ENCODE data around the gene CD6.

- TF ChIP-seq, protein P1, sequence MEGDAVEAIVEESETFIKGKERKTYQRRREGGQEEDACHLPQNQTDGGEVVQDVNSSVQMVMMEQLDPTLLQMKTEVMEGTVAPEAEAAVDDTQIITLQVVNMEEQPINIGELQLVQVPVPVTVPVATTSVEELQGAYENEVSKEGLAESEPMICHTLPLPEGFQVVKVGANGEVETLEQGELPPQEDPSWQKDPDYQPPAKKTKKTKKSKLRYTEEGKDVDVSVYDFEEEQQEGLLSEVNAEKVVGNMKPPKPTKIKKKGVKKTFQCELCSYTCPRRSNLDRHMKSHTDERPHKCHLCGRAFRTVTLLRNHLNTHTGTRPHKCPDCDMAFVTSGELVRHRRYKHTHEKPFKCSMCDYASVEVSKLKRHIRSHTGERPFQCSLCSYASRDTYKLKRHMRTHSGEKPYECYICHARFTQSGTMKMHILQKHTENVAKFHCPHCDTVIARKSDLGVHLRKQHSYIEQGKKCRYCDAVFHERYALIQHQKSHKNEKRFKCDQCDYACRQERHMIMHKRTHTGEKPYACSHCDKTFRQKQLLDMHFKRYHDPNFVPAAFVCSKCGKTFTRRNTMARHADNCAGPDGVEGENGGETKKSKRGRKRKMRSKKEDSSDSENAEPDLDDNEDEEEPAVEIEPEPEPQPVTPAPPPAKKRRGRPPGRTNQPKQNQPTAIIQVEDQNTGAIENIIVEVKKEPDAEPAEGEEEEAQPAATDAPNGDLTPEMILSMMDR (IDR thresholded peaks at IDR 0.05) = no peak
- TF ChIP-seq POLR2AphosphoS5 (IDR thresholded peaks at IDR 0.05) (no peak), POLR2A (IDR thresholded peaks at IDR 0.05) (no peak)
Observed at GRCh38 chr11:60981515-60981914, 10.0 kb downstream of the CD6 start.

Data from stomach (tissue), 4 donors.